Stimulated activated CD8-positive, alpha-beta memory T cell treated with anti-CD3 and anti-CD28 coated beads, Interleukin-7, amount 100 ng/mL, for 24 hours (primary cell): ENCODE measurements around the gene TMEM208.
A peak's percentile ranks its signal among the peaks of the same experiment; 100 is the strongest.

ENCODE experiments used
- DNase-seq: peaks from one replicate; pipeline ENCODE4 v3.0.0-alpha.2; 2020; ENCODE audit warnings: low read depth

The TMEM208 gene

DNA sequence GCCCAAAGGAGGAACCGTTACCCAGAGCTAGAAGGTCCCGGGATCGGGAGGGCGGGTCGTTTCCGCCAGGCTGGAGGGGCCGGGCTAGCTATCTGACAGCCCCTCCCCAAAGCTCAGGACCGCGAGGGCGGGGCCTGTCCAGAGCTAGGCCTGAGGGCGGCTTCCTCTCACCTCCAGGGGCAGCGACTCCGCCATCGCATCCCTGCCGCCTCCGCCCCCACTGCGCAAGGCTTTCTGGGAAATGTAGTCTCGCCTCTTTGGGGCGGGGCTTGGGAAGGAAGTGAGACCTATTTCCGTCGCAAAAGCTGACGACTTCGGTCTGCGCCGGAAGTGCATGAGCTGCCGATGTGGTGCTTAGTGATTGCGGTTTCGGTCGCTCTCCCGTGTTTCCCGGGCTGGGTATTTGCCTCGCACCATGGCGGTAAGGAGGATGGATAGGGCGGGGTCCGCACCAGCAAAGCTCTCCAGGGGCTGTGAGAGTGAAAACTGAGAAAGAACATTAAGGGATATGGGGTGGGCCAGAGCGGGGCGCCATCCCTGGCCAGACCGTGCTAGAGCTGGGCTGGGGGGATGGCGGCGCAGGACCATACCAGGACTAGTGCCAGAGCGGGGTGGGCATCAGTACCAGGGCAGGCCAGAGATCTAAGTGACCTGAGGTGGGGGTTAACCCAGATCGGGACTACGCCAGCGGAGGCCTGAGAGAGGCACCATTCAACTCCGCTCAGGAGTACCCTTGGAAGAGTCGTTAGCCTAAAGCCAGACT, at the start of gene TMEM208:
Gene TMEM208, plus strand, starts transcription at position 327 of the 763 bp plus-strand sequence. Its CDS starts 89 bp downstream, at position 416.
- peak; percentile 99 for DNase-seq

DNA sequence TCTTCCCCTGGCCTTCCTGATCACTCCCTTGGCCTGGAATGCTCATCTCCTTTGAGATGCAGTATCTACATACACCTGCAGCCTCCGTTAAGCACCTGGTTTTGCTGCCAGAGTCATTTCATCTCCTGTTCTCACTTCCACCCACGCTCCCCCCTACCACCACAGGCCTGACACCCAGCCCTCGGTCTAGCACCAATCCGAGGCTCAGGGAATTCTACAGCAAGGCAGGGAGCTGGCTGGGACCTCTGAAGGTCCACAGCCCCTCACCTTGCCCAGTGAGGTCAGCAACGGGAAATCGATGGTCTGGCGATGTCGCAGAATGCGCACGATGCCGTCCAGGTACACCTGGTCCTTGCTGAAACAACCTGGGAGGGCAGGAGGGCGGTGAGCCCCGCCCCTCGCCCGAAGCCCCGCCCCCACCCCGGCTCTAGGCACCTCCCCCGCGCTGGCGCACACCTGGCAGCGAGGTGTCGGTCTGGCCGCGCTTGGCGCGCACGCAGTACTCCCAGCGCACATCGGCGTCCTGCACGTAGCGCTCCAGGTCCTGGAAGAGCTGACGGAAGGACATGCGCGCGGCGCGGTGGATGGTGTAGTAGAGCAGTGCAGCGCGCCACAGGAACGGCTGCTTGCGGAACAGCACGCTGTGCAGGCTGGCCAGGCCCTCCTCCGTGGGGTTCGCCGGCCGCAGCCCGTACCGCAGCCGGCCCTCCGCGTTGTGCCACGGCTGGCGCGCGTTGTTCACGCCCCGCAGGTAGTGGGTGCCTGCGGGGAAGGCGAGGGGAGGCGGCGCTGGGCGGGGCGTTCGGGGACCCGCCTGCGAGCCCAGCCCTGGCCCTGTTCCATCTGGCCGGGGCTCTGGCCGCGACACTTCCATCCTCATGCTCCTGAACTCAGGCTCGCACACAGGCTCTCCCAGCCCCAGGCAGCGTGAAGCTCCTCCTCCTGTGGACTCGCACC, 48.9 kb upstream of the TMEM208 start:
- DNase-seq: no peak

DNA sequence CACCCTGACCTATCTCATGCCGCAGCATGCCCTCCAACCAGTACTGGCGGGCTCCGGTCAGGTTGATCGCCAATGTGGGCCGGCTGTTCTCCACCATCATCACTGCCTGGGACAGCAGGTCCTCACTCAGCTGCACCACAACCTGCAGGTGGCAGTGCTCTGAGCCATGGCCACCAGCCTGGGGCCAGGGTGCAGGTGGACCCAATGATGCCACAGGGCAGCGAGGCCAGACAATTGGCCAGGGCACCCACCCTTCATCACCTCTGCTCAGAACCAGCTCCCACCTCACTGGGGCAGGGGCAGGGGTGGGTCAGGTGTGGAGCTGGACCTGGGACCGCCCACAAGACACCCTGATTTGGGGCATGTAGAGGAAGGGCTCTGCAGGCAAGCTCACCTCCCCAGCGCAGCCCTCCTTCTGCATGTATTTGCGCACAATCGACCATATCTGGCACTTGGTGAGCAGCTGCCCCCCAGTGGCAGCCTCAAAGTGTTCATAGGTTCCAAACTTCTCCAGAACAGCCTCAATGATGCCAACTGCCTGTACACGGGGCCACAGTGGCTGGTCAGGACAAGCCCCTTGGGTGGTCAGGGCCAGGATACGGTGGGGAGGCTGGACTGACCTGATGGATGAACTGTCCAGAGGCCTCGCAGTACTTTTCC, 47.4 kb upstream of the TMEM208 start:
- DNase-seq: no peak

- no peak for DNase-seq
These were observed 46.8 kb upstream of the TMEM208 start for GRCh38 chr16:67180166-67180565.

DNA sequence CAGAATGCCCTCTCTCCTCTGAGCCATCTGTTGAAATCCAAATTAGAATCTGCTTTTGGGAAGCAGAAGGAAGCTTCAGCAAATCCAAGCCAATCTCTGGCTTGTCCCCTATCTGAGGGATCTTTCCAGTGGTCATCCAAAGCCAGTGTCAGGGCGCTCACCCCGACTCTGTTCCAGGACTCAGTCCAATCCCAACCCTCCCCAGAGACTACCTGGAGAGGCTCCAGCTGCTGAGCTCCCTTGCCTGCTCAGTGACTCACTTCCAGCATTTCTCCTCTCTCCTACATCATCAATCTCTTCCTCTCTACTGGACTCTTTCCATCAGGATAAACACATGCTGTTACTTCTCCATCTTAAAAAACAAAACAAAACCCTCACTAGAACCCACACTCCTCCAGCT, 45.6 kb upstream of the TMEM208 start:
- DNase-seq: no peak

- DNase-seq: no peak
These were observed 44.6 kb upstream of the TMEM208 start for GRCh38 chr16:67182288-67182687.

DNA sequence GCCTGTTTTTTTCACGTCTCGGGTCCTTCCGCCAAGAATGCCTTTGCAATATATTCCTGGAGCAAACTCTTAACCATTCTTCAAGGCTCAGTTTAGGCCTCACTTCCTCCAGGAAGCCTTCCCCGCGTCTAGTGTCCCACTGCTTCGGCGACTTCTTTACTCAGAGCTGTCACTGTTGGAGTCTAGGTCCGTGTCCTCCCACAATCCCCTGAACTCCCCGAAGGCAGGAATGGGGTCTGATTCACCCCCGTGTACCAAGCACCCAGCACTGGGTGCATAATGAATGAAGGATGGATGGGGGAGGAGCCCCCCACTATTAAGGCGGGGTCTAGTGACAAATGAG, 43.7 kb upstream of the TMEM208 start:
- no peak for DNase-seq

DNA sequence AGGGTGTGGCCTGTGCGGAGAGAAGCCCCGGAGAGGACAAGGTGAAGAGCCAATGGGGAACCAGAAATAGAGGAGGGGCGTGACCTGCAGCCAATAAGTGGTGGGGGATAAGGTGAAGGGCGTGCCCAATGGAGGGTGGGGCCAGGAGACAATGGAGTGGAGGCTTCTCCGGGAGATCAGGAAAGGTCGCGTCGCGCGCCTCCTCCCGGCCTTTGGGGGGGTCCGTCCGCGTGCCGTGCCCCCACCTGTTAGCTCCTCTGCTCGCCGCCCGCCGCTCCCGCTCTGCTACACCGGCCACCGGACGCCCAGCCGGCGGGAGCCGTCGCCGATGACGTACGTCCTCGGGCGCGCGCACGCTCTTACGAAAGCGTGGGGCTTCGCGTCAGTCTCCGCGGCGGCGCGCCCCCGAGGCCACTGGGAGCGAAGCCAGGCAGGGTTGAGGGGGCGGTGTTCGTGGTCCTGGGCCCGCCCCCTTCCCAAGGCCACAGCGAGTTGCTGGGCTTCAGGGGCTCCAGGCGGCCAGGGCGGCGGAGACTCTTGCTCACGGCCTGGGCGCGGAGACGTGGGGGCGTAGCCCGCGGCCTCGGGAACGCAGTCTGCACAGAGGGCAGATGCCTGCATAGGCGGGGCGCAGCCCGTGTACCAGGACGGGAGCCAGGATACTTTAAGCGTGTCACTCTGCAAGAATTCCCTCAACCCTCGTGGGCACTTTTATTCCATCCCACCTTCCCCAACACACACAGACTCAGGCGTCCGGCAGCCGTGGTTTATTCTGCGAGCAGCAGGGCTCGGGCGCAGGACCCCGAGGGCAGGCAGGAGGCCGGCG, 43.1 kb upstream of the TMEM208 start, which contains the start of gene MATCAP1:
Gene MATCAP1, minus strand, starts transcription at position 337 of the 826 bp plus-strand sequence. CDS start 3,353 bp downstream, outside the sequence.
- DNase-seq: peak; percentile 81

- DNase-seq: no peak
These were observed 42.4 kb upstream of the TMEM208 start for GRCh38 chr16:67184453-67184994.

DNA sequence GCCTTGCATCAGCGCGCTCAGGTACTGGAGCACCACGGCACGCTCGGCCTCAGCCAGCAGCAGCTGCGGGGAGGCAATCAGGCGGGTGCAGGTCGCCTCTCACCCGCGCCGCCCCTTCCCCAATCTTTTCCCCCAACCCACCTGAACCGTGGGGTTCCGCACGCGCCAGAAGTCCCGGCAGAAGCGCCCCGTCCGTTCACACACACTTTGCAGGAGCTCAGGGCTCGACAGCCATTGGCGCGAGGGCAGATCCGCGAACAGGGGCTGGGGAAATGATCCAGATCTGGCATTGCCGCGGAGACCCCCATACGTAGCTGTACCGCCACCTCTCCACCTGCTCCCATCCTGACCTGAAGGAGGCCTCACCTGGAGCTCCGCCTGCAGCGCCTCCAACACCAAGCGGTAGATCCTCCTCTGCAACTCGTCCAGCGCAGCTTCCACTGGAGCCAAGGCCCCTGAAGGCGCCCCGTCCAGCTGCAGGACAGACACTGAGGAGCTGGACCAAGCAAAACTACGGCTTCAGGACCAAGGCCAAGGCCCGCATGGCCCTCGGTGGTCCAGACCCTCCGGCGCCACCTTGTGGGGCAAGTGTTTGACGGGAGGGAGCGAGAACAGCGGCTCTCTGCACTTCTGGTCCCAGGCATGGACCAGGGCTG, 41.8 kb upstream of the TMEM208 start:
- peak; percentile 82 for DNase-seq

- DNase-seq: no peak
These were observed 41.2 kb upstream of the TMEM208 start for GRCh38 chr16:67185651-67186134.

DNA sequence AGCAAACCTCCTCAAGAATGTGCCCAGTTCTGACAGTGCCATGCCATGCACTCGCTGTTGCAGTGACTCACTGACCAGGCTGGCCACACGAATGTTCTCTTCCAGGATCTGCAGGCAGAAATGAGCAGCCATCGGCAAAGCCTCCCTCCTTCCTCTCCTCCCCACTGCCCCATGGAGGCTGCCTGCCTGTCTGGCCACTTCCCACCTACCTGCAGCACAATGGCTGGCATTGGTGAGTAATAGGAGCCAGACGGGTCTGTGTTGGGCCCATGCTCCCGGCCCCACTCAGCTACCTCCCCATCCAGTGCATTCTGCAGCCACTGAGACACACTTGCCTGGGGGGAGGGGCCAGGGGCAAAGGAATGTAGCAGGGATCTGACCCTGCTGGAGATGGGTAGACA, 40.4 kb upstream of the TMEM208 start:
- no peak for DNase-seq

DNA sequence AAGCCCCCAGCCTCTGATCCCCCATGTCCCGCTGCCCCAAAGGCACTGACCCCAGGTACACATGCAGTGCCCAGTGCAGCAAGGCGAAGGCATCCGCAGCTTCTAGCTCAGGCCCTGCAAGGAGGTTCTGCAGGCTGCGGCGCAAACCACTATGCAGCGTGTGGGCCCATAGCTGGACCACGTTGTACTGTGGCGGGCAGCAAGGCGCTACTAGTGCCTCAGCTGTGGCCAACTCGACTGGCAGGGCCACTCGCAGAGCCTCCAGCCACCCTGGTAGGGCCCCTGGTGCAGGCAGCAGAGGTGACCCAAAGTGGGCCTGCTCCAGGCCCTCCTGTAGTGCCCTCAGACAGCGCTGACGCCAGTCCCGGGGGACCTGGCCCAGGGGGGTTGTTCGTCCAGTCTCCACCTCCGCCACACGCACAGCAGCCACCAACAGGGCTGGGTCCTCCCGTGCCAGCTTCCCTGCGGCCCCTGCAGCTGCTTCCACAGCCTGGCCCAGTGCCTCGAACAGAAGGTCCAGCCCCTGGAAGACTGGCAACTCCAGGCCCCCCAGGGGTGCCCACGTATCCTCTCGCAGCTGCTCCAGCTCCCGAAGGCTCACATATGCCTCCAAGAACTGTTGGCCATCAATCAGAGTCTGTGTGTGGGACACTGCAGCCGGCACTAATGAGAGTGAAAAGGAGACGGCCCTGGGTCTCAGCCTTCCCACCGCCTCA, 39.6 kb upstream of the TMEM208 start:
- DNase-seq: no peak

- no peak for DNase-seq
These were observed 38.6 kb upstream of the TMEM208 start for GRCh38 chr16:67188323-67188722.

- no peak for DNase-seq
These were observed 38.1 kb upstream of the TMEM208 start for GRCh38 chr16:67188798-67189197.

GRCh38 chr16:67190041-67190440, 36.9 kb upstream of the TMEM208 start, which contains the start of gene EXOC3L1:
Gene EXOC3L1, minus strand, starts transcription at chr16:67190136. Its CDS starts 460 bp downstream, at chr16:67189676.
- no peak for DNase-seq

DNA sequence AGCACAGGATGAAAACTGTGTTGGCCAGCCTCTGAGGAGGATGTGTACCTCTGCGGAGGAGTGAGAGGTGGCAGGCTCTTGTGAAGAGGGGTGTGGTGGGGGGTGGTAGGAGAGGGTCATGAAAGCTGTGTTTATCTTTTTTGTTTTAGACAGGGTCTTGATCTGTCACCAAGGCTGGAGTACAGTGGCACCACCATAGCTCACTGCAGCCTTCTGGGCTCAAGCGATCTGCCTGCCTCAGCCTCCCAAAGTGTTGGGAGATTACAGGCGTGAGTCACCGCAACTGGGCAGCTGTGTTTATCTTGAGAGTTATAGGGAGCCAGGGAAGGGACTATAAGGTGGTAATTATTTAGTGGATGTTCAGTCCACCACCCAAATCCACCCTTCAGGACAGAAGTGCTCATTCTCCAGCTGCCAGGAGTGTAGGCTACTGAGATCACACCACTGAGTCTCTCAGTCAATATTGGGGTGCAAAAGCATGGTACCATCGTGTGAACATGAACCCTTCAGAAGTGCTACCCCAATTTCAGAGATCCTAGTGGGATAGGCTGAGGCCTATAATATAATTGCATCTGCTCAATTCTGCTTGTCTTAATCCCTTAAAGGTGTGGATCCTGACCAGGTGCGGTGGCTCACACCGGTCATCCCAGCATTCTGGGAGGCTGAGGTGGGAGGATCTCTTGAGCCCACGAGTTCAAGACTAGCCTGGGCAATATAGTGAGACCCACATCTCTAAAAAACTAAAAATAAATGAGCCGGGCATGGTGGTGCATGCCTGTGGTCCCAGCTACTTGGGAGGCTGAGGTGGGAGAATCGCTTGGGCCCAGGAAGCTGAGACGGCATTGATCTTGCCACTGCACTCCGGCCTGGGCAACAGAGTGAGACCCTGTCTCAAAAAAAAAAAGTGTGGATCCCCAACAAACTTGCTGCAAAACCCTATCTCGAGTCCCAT, 36.2 kb upstream of the TMEM208 start:
- DNase-seq: no peak

- no peak for DNase-seq
These were observed 35.4 kb upstream of the TMEM208 start for GRCh38 chr16:67191411-67191994.
